K562 (cell line): Measurements from ENCODE around the gene MSH2. TPM values are rescaled to one million over a fixed set of nuclear protein-coding genes. Genes with fewer than 3 reads are reported as not detected.

Experiments used
- E2F3 ChIP-seq: fragments of 250-450 bp; sonication (Bioruptor Pico); IDR thresholded peaks from 2 replicates; pipeline ENCODE4 v1.4.0; 2020; ENCODE audit warnings: mild to moderate bottlenecking
- ETV6 ChIP-seq, 3 experiments: fragments of 150-350 bp in 1 of 3; sonication (generic) in 1 of 3; formaldehyde crosslinking in 1 of 3; IDR thresholded peaks; 2 replicates each; pipeline versions ENCODE4 v1.6.1 to v1.8.0; 2014 to 2022; ENCODE audit warnings: borderline replicate concordance in 2 of 3, low read depth in 2 of 3, antibody characterized with exemption in 1 of 3, low read length in 1 of 3, mild to moderate bottlenecking in 1 of 3, missing genetic modification reagents in 1 of 3
- GABPB1 ChIP-seq: sonication (generic); formaldehyde crosslinking; IDR thresholded peaks from 2 replicates; pipeline ENCODE4 v1.8.0; 2022; ENCODE audit warnings: mild to moderate bottlenecking, missing genetic modification reagents
- IRF2 ChIP-seq: sonication (generic); formaldehyde crosslinking; IDR thresholded peaks from 2 replicates; pipeline ENCODE4 v1.8.1; 2022; ENCODE audit warnings: mild to moderate bottlenecking, missing genetic modification reagents
- NR4A1 ChIP-seq, 2 experiments: fragments of 250-450 bp in 1 of 2; fragments of 450-650 bp in 1 of 2; sonication (Bioruptor Pico) in 1 of 2; IDR thresholded peaks; 2 replicates each; pipeline versions ENCODE4 v1.4.0 to v1.6.1; 2016 to 2020; ENCODE audit warnings: mild to moderate bottlenecking in 2 of 2, missing compliant biosample characterization in 1 of 2, missing genetic modification characterization in 1 of 2, moderate library complexity in 1 of 2
- RNF219 ChIP-seq: fragments of 250-450 bp; sonication (Bioruptor Pico); IDR thresholded peaks from 2 replicates; pipeline ENCODE4 v1.5.0; 2022; ENCODE audit warnings: mild to moderate bottlenecking
- SMC3 ChIP-seq: conservative IDR thresholded peaks from 2 replicates; pipeline ENCODE4 v1.6.1; 2011; ENCODE audit warnings: low read depth, low read length, improper control_type of control experiment; ENCODE audit not compliant: insufficient read depth
- THRA ChIP-seq: fragments of 450-650 bp; IDR thresholded peaks from 2 replicates; pipeline ENCODE4 v1.6.1; 2017; ENCODE audit warnings: mild to moderate bottlenecking, moderate library complexity
- ZBTB26 ChIP-seq: fragments of 450-650 bp; formaldehyde crosslinking; IDR thresholded peaks from 2 replicates; pipeline ENCODE4 v1.4.0; 2022; ENCODE audit warnings: missing genetic modification characterization
- ZBTB7A ChIP-seq: IDR thresholded peaks from 2 replicates; pipeline ENCODE4 v1.6.1; 2011; ENCODE audit warnings: low read depth, mild to moderate bottlenecking, low read length, moderate library complexity, borderline replicate concordance; ENCODE audit not compliant: control insufficient read depth
- ZNF175 ChIP-seq: fragments of 200-800 bp; sonication (Bioruptor generic); IDR thresholded peaks from 2 replicates; pipeline ENCODE4 v1.6.1; 2016; ENCODE audit warnings: low read depth, mild to moderate bottlenecking, missing genetic modification characterization, missing compliant biosample characterization
- ZNF395 ChIP-seq: fragments of 200-800 bp; sonication (Bioruptor generic); IDR thresholded peaks from 2 replicates; pipeline ENCODE4 v1.6.1; 2017; ENCODE audit warnings: missing genetic modification characterization, missing compliant biosample characterization
- ZNF41 ChIP-seq: fragments of 250-450 bp; sonication (Bioruptor Pico); conservative IDR thresholded peaks from 2 replicates; pipeline ENCODE4 v1.4.0; 2020; ENCODE audit warnings: mild to moderate bottlenecking
- ZNF589 ChIP-seq: fragments of 200-800 bp; sonication (Bioruptor generic); IDR thresholded peaks from 2 replicates; pipeline ENCODE4 v1.6.1; 2016; ENCODE audit warnings: low read depth, missing genetic modification characterization, missing compliant biosample characterization
- polyA plus RNA-seq, 8 experiments: library from polyadenylated mRNA; depleted of rRNA in 4 of 8; stranded (reverse) in 5 of 8; unstranded in 3 of 8; fragments of >200 nt; fragmentation: Nextera tagmentation in 2 of 8; fragmentation: Illumina TruSeq in 1 of 8; extraction: Ambion mirVana in 2 of 8; extraction: Trizol in 1 of 8; gene quantifications; 2 replicates each; pipeline versions ENCODE4 v1.2.1 to v1.2.3, GENCODE V29; 2011 to 2014; ENCODE audit warnings: inconsistent platforms in 1 of 8, missing spikeins in 1 of 8
- total RNA-seq, 7 experiments: library from RNA; depleted of rRNA in 6 of 7; stranded (reverse); fragments of >200 nt in 6 of 7; fragmentation: Illumina TruSeq in 2 of 7; extraction: Trizol in 2 of 7; gene quantifications; 2 replicates each; pipeline versions ENCODE4 v1.2.1 to v1.2.3, GENCODE V29; 2011 to 2021; ENCODE audit warnings: low replicate concordance in 1 of 7

The MSH2 gene
- total and polyA plus RNA-seq, 9 of the 15 experiments (the other 6 are each of a cell fraction or from before 2014, with no cell fraction given), result 51.8 to 139 (median 113) TPM

- TF ChIP-seq RNF219 (CRISPR knock-in tag) (no peak), E2F3 (CRISPR knock-in tag) (no peak), ETV6 (IDR thresholded peaks at IDR 0.05; ENCODE audit: borderline replicate concordance in 1 of 2, low read depth in 2 of 2, low read length in 1 of 2) (no peak), ETV6 (CRISPR knock-in tag; IDR thresholded peaks at IDR 0.05; ENCODE audit: borderline replicate concordance) (no peak), ZNF175 (0 out of 2 replicates have a peak, but pooled peaks have one; percentile 0), NR4A1 (CRISPR knock-in tag; IDR thresholded peaks at IDR 0.05) (no peak), NR4A1 (tag; IDR thresholded peaks at IDR 0.05) (no peak), THRA (no peak), SMC3 (no peak), ZNF395 (CRISPR knock-in tag) (peak; percentile 59; the same call in 1 of the 2 replicates), ZBTB7A (no peak), ZNF41 (CRISPR knock-in tag) (no peak), IRF2 (CRISPR knock-in tag) (no peak), ZBTB26 (CRISPR knock-in tag) (no peak), GABPB1 (CRISPR knock-in tag) (0 out of 2 replicates have a peak, but pooled peaks have one; percentile 42), ZNF589 (CRISPR knock-in tag) (peak; percentile 23; the same call in 1 of the 2 replicates)
Observed at GRCh38 chr2:47519604-47520301, 116.8 kb downstream of the MSH2 start (continued).
